ENCODE measurements around the gene MSRB1. TPM values are rescaled to one million over a fixed set of nuclear protein-coding genes. Genes with fewer than 3 reads are reported as not detected.
A peak's percentile ranks its signal among the peaks of the same experiment; 100 is the strongest.

MSRB1 gene
- polyA plus RNA-seq, 1 donor: 38.8 TPM

DNA sequence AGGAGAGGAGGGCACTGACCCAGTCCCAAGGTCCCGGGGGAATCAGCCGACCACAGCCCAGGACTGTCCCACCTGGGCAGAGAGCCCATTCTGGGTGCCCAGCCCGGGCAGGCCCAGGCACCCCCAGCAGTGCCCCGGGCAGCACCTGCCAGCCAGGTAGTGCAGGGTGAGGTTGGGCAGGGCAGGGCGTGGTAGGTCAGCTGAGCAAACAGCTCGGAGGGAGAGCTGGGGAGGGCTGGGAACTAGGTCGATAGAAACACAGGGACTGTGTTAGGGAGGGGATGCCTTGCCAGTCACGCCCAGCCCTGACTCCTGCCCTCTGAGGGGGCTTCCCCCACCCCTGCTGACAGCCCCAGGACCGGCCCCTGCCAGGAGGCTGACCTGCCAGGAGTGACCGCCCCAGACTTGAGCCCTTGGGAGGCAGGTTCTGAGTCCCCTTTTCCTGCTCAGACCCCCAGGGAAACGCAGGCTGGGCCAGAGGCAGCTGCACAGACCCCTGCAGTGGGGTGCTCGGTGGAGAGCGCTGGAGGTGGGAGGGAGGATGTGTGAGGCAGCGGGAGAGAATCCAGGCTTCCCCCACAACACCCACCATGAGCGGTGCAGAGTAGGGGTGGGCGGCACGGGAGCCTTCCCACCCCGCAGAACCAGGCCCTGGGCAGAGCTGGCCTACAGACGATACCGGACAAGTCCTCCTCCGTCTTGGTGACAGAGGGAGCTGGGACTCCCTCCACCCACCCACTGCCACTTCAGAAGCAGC is 29.5 kb downstream of the MSRB1 start:
- WGBS (ENCODE audit: insufficient coverage, low lambda C conversion rate): no CpG with 5 or more reads among the region's 21 CpGs
- Histone ChIP-seq H3K4me3 (ENCODE audit: low read length) (no peak overlapping the region), H3K4me1 (ENCODE audit: control insufficient read depth, insufficient read depth, low read length) (peaks cover 31% of the 10 kb centered on the region), H3K36me3 (ENCODE audit: control insufficient read depth, insufficient read depth, low read length) (no peaks in the 10 kb centered on the region), H3K9me3 (ENCODE audit: control insufficient read depth, low read depth, low read length) (peaks cover 7% of the 10 kb centered on the region), H3K27ac (ENCODE audit: low read length) (no peak overlapping the region), H3K27me3 (ENCODE audit: control insufficient read depth, insufficient read depth, low read length) (peaks cover 33% of the 10 kb centered on the region)
- DNase-seq: peak; percentile 84 to 88

GRCh38 chr16:1912215-1912543 is 30.8 kb downstream of the MSRB1 start:
- H3K36me3 ChIP-seq (ENCODE audit: control insufficient read depth, insufficient read depth, low read length): no peaks in the 10 kb centered on the region
- peaks cover 25% of the 10 kb centered on the region for H3K27me3 ChIP-seq (ENCODE audit: control insufficient read depth, insufficient read depth, low read length)
- no peak overlapping the region for H3K4me3 ChIP-seq (ENCODE audit: low read length)
- no CpG with 5 or more reads among the region's 17 CpGs for WGBS (ENCODE audit: insufficient coverage, low lambda C conversion rate)
- H3K27ac ChIP-seq (ENCODE audit: low read length): no peak overlapping the region
- peaks cover 3% of the 10 kb centered on the region for H3K9me3 ChIP-seq (ENCODE audit: control insufficient read depth, low read depth, low read length)
- H3K4me1 ChIP-seq (ENCODE audit: control insufficient read depth, insufficient read depth, low read length): peaks cover 31% of the 10 kb centered on the region
- no peak for DNase-seq

DNA sequence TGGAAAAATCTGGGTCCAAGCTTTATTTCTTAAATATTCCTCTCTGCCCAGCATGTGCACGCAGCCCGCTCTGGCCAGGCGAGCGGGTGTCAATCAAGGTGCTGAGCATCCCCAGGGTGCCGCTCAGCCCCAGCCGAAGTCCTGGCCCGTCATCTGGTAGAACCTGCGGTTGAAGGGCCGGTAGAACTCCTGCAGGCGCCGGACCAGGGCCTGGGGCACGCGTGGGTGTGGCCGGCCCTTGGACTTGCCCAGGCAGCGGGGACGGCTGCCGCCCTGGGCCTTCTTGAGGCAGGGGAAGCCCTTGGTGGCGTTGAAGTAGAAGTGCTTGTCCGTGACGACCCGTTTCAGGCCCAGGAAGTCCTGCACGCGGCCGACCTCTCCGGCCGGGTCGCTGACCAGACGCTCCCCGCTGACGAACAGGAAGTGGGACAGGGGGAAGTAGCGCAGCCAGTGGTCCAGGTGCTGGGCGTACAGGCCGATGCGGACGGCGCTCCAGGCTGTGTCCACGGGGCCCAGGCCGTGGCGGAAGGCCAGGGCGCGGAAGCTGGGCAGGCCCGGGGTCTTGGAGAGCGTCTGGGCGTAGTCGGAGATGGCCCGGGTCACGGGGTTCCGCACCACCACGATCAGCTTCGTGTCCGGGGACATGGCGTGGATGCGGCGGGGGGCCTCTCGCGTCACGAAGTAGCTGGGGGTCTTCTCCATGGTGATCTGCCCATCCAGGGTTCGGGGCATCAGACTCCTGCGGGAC is 31.4 kb downstream of the MSRB1 start:
- Histone ChIP-seq H3K4me3 (ENCODE audit: low read length) (no peak overlapping the region), H3K27me3 (ENCODE audit: control insufficient read depth, insufficient read depth, low read length) (peaks cover 19% of the 10 kb centered on the region), H3K4me1 (ENCODE audit: control insufficient read depth, insufficient read depth, low read length) (peaks cover 31% of the 10 kb centered on the region), H3K36me3 (ENCODE audit: control insufficient read depth, insufficient read depth, low read length) (no peaks in the 10 kb centered on the region), H3K9me3 (ENCODE audit: control insufficient read depth, low read depth, low read length) (peaks cover 3% of the 10 kb centered on the region), H3K27ac (ENCODE audit: low read length) (no peak overlapping the region)
- WGBS (ENCODE audit: insufficient coverage, low lambda C conversion rate): no CpG with 5 or more reads among the region's 59 CpGs
- no peak for DNase-seq

DNA sequence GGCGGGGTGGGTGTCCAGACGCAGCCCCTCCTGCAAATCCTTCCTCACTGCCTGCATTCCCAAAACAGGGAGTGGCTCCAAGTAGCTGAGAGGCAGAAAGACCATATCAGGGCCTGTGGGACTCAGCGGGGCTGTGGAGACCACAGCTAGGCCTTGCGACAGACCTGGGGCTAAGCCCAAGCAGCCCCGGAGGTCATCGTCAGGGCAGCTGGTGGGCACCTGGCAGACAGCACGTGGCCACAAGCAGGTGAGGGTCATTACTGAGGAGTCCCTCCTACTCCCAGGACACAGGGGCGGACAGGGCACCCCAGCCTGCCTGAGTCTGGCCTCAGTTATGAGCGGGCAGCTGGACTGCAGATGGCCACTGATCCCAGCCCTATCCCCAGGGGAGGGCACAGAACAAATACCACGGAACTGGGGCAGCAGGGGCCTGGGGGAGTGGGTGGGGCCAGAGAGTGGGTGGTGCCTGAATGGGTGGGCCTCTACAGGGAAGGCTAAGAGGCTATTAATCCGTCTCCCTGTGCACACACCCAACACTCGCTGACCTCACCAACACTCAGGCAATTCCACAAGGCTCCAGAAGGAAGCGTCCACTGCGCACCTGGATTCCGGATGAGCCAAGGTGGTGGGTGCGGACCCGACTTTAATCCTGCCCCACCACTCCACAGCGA is 33.3 kb downstream of the MSRB1 start:
- peaks cover 33% of the 10 kb centered on the region for H3K4me1 ChIP-seq (ENCODE audit: control insufficient read depth, insufficient read depth, low read length)
- no CpG with 5 or more reads among the region's 18 CpGs for WGBS (ENCODE audit: insufficient coverage, low lambda C conversion rate)
- H3K36me3 ChIP-seq (ENCODE audit: control insufficient read depth, insufficient read depth, low read length): no peaks in the 10 kb centered on the region
- H3K27ac ChIP-seq (ENCODE audit: low read length): no peak overlapping the region
- no peak overlapping the region for H3K4me3 ChIP-seq (ENCODE audit: low read length)
- peak in 1 of 2 donors; percentile 55 for DNase-seq
- peaks cover 3% of the 10 kb centered on the region for H3K9me3 ChIP-seq (ENCODE audit: control insufficient read depth, low read depth, low read length)
- peaks cover 4% of the 10 kb centered on the region for H3K27me3 ChIP-seq (ENCODE audit: control insufficient read depth, insufficient read depth, low read length)

DNA sequence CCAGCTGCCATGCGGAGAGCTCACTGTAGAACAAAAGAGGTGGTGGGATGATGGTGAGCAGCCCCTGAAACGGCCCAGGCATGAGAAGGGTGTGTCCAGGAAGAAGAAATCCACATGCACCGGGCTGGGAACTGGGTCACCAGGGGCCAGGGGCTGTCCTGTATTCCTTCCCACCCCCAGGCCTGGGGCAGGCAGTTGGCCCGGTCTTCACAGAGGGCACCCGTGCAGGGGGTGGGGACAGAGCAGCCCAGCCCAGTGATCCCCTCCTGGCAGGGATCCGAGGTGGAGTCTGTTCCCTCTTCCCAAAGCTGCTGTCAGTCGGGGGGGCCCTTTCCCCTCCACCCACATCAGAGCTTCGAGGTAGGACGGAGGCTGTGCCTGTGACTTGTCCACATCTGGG is 34.0 kb downstream of the MSRB1 start:
- Histone ChIP-seq H3K9me3 (ENCODE audit: control insufficient read depth, low read depth, low read length) (peaks cover 3% of the 10 kb centered on the region), H3K4me3 (ENCODE audit: low read length) (no peak overlapping the region), H3K27ac (ENCODE audit: low read length) (no peak overlapping the region), H3K36me3 (ENCODE audit: control insufficient read depth, insufficient read depth, low read length) (no peaks in the 10 kb centered on the region), H3K27me3 (ENCODE audit: control insufficient read depth, insufficient read depth, low read length) (no peaks in the 10 kb centered on the region), H3K4me1 (ENCODE audit: control insufficient read depth, insufficient read depth, low read length) (peaks cover 35% of the 10 kb centered on the region)
- no CpG with 5 or more reads among the region's 9 CpGs for WGBS (ENCODE audit: insufficient coverage, low lambda C conversion rate)
- no peak for DNase-seq

DNA sequence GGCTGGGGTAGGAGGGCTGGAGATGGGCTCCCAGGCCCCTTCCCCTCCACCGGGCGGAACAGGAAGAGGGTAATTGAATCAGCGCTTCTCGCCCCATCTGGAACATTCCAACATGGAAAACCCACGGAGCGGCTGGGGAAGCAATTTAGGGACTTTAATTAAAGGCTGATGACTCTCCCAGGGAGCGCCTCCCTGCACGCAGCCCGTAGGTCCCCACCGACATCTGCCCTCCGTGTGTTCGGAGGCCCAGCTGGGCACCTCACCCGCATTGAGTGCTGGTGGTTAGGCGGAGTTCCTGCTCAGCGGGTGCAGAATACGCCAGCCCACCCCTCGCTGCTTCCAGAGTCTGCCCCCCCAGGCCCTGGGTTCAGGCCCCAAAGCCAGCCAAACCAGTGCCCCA is 34.8 kb downstream of the MSRB1 start:
- no peak for DNase-seq
- no CpG with 5 or more reads among the region's 17 CpGs for whole genome bisulfite sequencing (ENCODE audit: insufficient coverage, low lambda C conversion rate)
- H3K4me3 ChIP-seq (ENCODE audit: low read length): no peak overlapping the region
- H3K27ac ChIP-seq (ENCODE audit: low read length): no peak overlapping the region
- H3K27me3 ChIP-seq (ENCODE audit: control insufficient read depth, insufficient read depth, low read length): no peaks in the 10 kb centered on the region
- no peaks in the 10 kb centered on the region for H3K36me3 ChIP-seq (ENCODE audit: control insufficient read depth, insufficient read depth, low read length)
- H3K4me1 ChIP-seq (ENCODE audit: control insufficient read depth, insufficient read depth, low read length): peaks cover 31% of the 10 kb centered on the region
- peaks cover 3% of the 10 kb centered on the region for H3K9me3 ChIP-seq (ENCODE audit: control insufficient read depth, low read depth, low read length)

DNA sequence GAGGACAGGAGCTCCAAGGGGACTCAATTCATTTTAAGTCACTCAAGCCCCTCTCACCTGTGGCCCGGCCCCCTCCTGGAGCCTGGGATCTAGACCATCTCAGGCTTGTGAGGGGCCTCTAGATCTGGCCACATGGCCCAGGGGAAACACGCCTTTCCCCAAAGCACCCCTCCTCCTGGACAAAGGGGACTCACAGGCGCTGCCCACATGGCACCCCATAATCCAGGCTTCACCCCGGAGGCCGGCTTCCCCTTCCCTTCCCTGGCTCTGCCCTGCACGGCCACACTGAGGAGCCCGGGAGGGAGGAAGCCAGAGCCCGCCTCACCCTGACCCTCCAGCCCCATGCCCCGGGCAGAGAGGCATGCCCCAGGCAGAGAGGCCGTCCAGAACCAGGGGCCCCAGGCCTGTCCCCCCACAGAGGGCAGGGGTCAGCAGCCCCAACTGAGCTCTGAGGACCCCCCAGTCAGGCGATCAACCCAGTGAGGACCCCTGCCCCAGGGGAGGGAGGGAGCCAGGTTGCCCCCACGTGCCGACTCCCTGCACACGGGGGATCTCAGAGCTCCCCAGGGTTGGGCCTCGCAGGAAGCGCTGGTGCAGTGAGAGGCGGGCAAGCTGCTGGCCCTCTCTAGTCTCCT is 35.7 kb downstream of the MSRB1 start:
- Histone ChIP-seq H3K4me1 (ENCODE audit: control insufficient read depth, insufficient read depth, low read length) (peaks cover 24% of the 10 kb centered on the region), H3K4me3 (ENCODE audit: low read length) (no peak overlapping the region), H3K27ac (ENCODE audit: low read length) (no peak overlapping the region), H3K36me3 (ENCODE audit: control insufficient read depth, insufficient read depth, low read length) (no peaks in the 10 kb centered on the region), H3K27me3 (ENCODE audit: control insufficient read depth, insufficient read depth, low read length) (no peaks in the 10 kb centered on the region), H3K9me3 (ENCODE audit: control insufficient read depth, low read depth, low read length) (peaks cover 3% of the 10 kb centered on the region)
- WGBS (ENCODE audit: insufficient coverage, low lambda C conversion rate): no CpG with 5 or more reads among the region's 17 CpGs
- no peak for DNase-seq

GRCh38 chr16:1906846-1907165 is 36.2 kb downstream of the MSRB1 start:
- Histone ChIP-seq H3K36me3 (ENCODE audit: control insufficient read depth, insufficient read depth, low read length) (no peaks in the 10 kb centered on the region), H3K9me3 (ENCODE audit: control insufficient read depth, low read depth, low read length) (no peaks in the 10 kb centered on the region), H3K27ac (ENCODE audit: low read length) (no peak overlapping the region), H3K4me3 (ENCODE audit: low read length) (no peak overlapping the region), H3K4me1 (ENCODE audit: control insufficient read depth, insufficient read depth, low read length) (peaks cover 19% of the 10 kb centered on the region), H3K27me3 (ENCODE audit: control insufficient read depth, insufficient read depth, low read length) (no peaks in the 10 kb centered on the region)
- DNase-seq: no peak
- no CpG with 5 or more reads among the region's 5 CpGs for WGBS (ENCODE audit: insufficient coverage, low lambda C conversion rate)

- H3K27me3 ChIP-seq (ENCODE audit: control insufficient read depth, insufficient read depth, low read length): no peaks in the 10 kb centered on the region
- no peak for DNase-seq
- H3K36me3 ChIP-seq (ENCODE audit: control insufficient read depth, insufficient read depth, low read length): no peaks in the 10 kb centered on the region
- WGBS (ENCODE audit: insufficient coverage, low lambda C conversion rate): 92% methylated on average over 2 of the region's 31 CpGs
- no peaks in the 10 kb centered on the region for H3K9me3 ChIP-seq (ENCODE audit: control insufficient read depth, low read depth, low read length)
- H3K4me3 ChIP-seq (ENCODE audit: low read length): no peak overlapping the region
- H3K4me1 ChIP-seq (ENCODE audit: control insufficient read depth, insufficient read depth, low read length): peaks cover 19% of the 10 kb centered on the region
- H3K27ac ChIP-seq (ENCODE audit: low read length): no peak overlapping the region
Measured at GRCh38 chr16:1906055-1906845, 36.7 kb downstream of the MSRB1 start.

All from large intestine (tissue), 3 donors.